Activated CD4-positive, alpha-beta T cell treated with anti-CD3 and anti-CD28 coated beads, Interleukin-2, amount 10 ng/mL, durations not matched to agents 7 days and 5 days (primary cell): ENCODE data around the gene RABAC1. TPM values are rescaled to one million over a fixed set of nuclear protein-coding genes. Genes with fewer than 3 reads are reported as not detected.
"Not testable (repeated sequence)": the region's sequence is repeated elsewhere in the genome, so short reads cannot be mapped to it uniquely, and the experiment has no call there.

Experiments used
- CTCF ChIA-PET: fragments of 350-600 bp; sonication (Branson Sonifier 250); formaldehyde crosslinking; loops from one replicate; lab custom pipeline; 2021; ENCODE audit warnings: antibody characterized with exemption; lab: Charles Lee
- POLR2A ChIA-PET: fragments of 350-600 bp; sonication (Branson Sonifier 250); formaldehyde crosslinking; loops from one replicate; lab custom pipeline; 2021; ENCODE audit warnings: antibody characterized with exemption; lab: Charles Lee
- DNase-seq: peaks from one replicate; pipeline ENCODE4 v3.0.0-alpha.2; 2020
- H3K27ac Mint-ChIP-seq: one replicate; pipeline ENCODE4 v1.8.0; 2021; ENCODE audit warnings: mild to moderate bottlenecking, moderate library complexity, mixed read lengths
- H3K27me3 Mint-ChIP-seq: one replicate; pipeline ENCODE4 v1.8.0; 2021; ENCODE audit warnings: mixed read lengths
- H3K36me3 Mint-ChIP-seq: one replicate; pipeline ENCODE4 v1.8.0; 2021; ENCODE audit warnings: low read depth, mixed read lengths
- H3K4me1 Mint-ChIP-seq: one replicate; pipeline ENCODE4 v1.8.0; 2021; ENCODE audit warnings: mixed read lengths
- H3K4me3 Mint-ChIP-seq: one replicate; pipeline ENCODE4 v1.8.0; 2021; ENCODE audit warnings: mild to moderate bottlenecking, moderate library complexity, mixed read lengths
- H3K9me3 Mint-ChIP-seq: one replicate; pipeline ENCODE4 v1.8.0; 2021; ENCODE audit warnings: mixed read lengths
- total RNA-seq, 2 experiments: library from RNA; stranded (reverse); gene quantifications; one replicate each; pipeline ENCODE4 v1.2.3, GENCODE V29; 2021

Gene RABAC1
- total RNA-seq, 2 experiments from 2014 or later, result 67.4 to 74.0 TPM

GRCh38 chr19:41922585-41922984 is 36.5 kb downstream of the RABAC1 start:
- POLR2A ChIA-PET, result no interaction called here
- CTCF ChIA-PET, result interaction anchor here (0.9 kb wide), 1 partner anchor 50 kb away, joined by 6 read pairs; no protein-coding TSS in a partner anchor
- H3K9me3 Mint-ChIP-seq, result no peaks in the 10 kb centered on the region

GRCh38 chr19:41921577-41922576 is 37.2 kb downstream of the RABAC1 start:
- Mint-ChIP-seq H3K27ac (peak overlapping the region; percentile 57), H3K4me3 (no peak overlapping the region), H3K36me3 (no peaks in the 10 kb centered on the region), H3K4me1 (peaks cover 14% of the 10 kb centered on the region), H3K27me3 (peaks cover 17% of the 10 kb centered on the region), H3K9me3 (no peaks in the 10 kb centered on the region)
- ChIA-PET POLR2A (no interaction called here), CTCF (interaction anchor here (0.6 to 0.9 kb wide), 2 partner anchors 28 to 49 kb away, joined by 3 to 6 read pairs; no protein-coding TSS in a partner anchor)
- DNase-seq, result no peak

More at GRCh38 chr19:41922585-41922984, 36.5 kb downstream of the RABAC1 start:
- Mint-ChIP-seq H3K4me3 (no peak overlapping the region), H3K4me1 (peaks cover 14% of the 10 kb centered on the region), H3K36me3 (no peaks in the 10 kb centered on the region), H3K27me3 (peaks cover 17% of the 10 kb centered on the region), H3K27ac (no peak overlapping the region)
- no peak for DNase-seq

- ChIA-PET POLR2A (no interaction called here), CTCF (no interaction called here)
Measured at GRCh38 chr19:41920882-41921576, 38.1 kb downstream of the RABAC1 start.

GRCh38 chr19:41919948-41920712 is 39.0 kb downstream of the RABAC1 start:
- H3K4me3 Mint-ChIP-seq, result no peak overlapping the region
- ChIA-PET CTCF (interaction anchor here (1.2 to 1.4 kb wide), 2 partner anchors 22 to 33 kb away, joined by 4 read pairs; no protein-coding TSS in a partner anchor), POLR2A (no interaction called here)
- DNase-seq, result no peak
- H3K27ac Mint-ChIP-seq, result no peak overlapping the region
- no peaks in the 10 kb centered on the region for H3K36me3 Mint-ChIP-seq
- peaks cover 17% of the 10 kb centered on the region for H3K27me3 Mint-ChIP-seq
- H3K4me1 Mint-ChIP-seq, result peaks cover 14% of the 10 kb centered on the region
- H3K9me3 Mint-ChIP-seq, result no peaks in the 10 kb centered on the region

More at GRCh38 chr19:41920882-41921576, 38.1 kb downstream of the RABAC1 start:
- H3K27me3 Mint-ChIP-seq, result peaks cover 17% of the 10 kb centered on the region
- no peaks in the 10 kb centered on the region for H3K36me3 Mint-ChIP-seq
- no peaks in the 10 kb centered on the region for H3K9me3 Mint-ChIP-seq
- peaks cover 14% of the 10 kb centered on the region for H3K4me1 Mint-ChIP-seq
- no peak for DNase-seq
- no peak overlapping the region for H3K27ac Mint-ChIP-seq
- H3K4me3 Mint-ChIP-seq, result no peak overlapping the region

- H3K4me3 Mint-ChIP-seq, result no peak overlapping the region
- no peak for DNase-seq
- no peaks in the 10 kb centered on the region for H3K9me3 Mint-ChIP-seq
- H3K4me1 Mint-ChIP-seq, result peaks cover 17% of the 10 kb centered on the region
- no peak overlapping the region for H3K27ac Mint-ChIP-seq
- ChIA-PET CTCF (interaction anchor here (1.2 to 1.4 kb wide), 2 partner anchors 24 to 32 kb away, joined by 4 read pairs; no protein-coding TSS in a partner anchor), POLR2A (no interaction called here)
- H3K27me3 Mint-ChIP-seq, result peaks cover 23% of the 10 kb centered on the region
- no peaks in the 10 kb centered on the region for H3K36me3 Mint-ChIP-seq
Measured at GRCh38 chr19:41918653-41919244, 40.4 kb downstream of the RABAC1 start.

- CTCF ChIA-PET, result no interaction called here
- DNase-seq, result no peak
- Mint-ChIP-seq H3K27me3 (peaks cover 24% of the 10 kb centered on the region), H3K4me1 (peaks cover 13% of the 10 kb centered on the region), H3K27ac (no peak overlapping the region), H3K9me3 (no peaks in the 10 kb centered on the region), H3K4me3 (no peak overlapping the region), H3K36me3 (no peaks in the 10 kb centered on the region)
- POLR2A ChIA-PET, result no interaction called here
Measured at GRCh38 chr19:41918095-41918494, 41.0 kb downstream of the RABAC1 start.

GRCh38 chr19:41917676-41918075 is 41.4 kb downstream of the RABAC1 start:
- Mint-ChIP-seq H3K4me3 (no peak overlapping the region), H3K4me1 (peaks cover 12% of the 10 kb centered on the region), H3K27me3 (peaks cover 26% of the 10 kb centered on the region), H3K9me3 (no peaks in the 10 kb centered on the region), H3K27ac (no peak overlapping the region), H3K36me3 (no peaks in the 10 kb centered on the region)
- DNase-seq, result no peak
- POLR2A ChIA-PET, result no interaction called here
- CTCF ChIA-PET, result no interaction called here

GRCh38 chr19:41915776-41916414 is 43.2 kb downstream of the RABAC1 start:
- no peak for DNase-seq
- H3K9me3 Mint-ChIP-seq, result no peaks in the 10 kb centered on the region
- no peak overlapping the region for H3K4me3 Mint-ChIP-seq
- ChIA-PET CTCF (no interaction called here), POLR2A (no interaction called here)
- H3K27ac Mint-ChIP-seq, result no peak overlapping the region
- peaks cover 29% of the 10 kb centered on the region for H3K27me3 Mint-ChIP-seq
- H3K36me3 Mint-ChIP-seq, result peaks cover 2% of the 10 kb centered on the region
- H3K4me1 Mint-ChIP-seq, result peaks cover 13% of the 10 kb centered on the region

- peaks cover 16% of the 10 kb centered on the region for H3K4me1 Mint-ChIP-seq
- no peak for DNase-seq
- H3K27me3 Mint-ChIP-seq, result peaks cover 34% of the 10 kb centered on the region
- ChIA-PET CTCF (no interaction called here), POLR2A (no interaction called here)
- H3K4me3 Mint-ChIP-seq, result no peak overlapping the region
- no peak overlapping the region for H3K27ac Mint-ChIP-seq
- H3K36me3 Mint-ChIP-seq, result peaks cover 7% of the 10 kb centered on the region
- no peaks in the 10 kb centered on the region for H3K9me3 Mint-ChIP-seq
Measured at GRCh38 chr19:41915021-41915775, 43.9 kb downstream of the RABAC1 start.

GRCh38 chr19:41914424-41914834 is 44.7 kb downstream of the RABAC1 start:
- peaks cover 16% of the 10 kb centered on the region for H3K4me1 Mint-ChIP-seq
- CTCF ChIA-PET, H3K4me3 Mint-ChIP-seq, H3K27ac Mint-ChIP-seq, H3K36me3 Mint-ChIP-seq, POLR2A ChIA-PET, DNase-seq, H3K9me3 Mint-ChIP-seq: not testable (repeated sequence)
- peaks cover 34% of the 10 kb centered on the region for H3K27me3 Mint-ChIP-seq
